Breast epithelium (tissue), 4 donors: ENCODE data around the gene TMEM163. TPM values are rescaled to one million over a fixed set of nuclear protein-coding genes. Genes with fewer than 3 reads are reported as not detected.
"Not testable (repeated sequence)": the region's sequence is repeated elsewhere in the genome, so short reads cannot be mapped to it uniquely, and the experiment has no call there.

Experiments used
- DNase-seq, 2 donors: peaks; one replicate each; pipeline ENCODE4 v3.0.0-alpha.2; 2019; ENCODE audit warnings: low spot score in 2 of 2
- H3K27ac ChIP-seq, 2 donors: fragments of 200-600 bp; sonication (generic) in 1 of 2; one replicate each; pipeline ENCODE4 v1.5.1; 2016 to 2019; ENCODE audit warnings: mild to moderate bottlenecking in 1 of 2
- H3K27me3 ChIP-seq, 2 donors: fragments of 200-600 bp; sonication (generic) in 1 of 2; one replicate each; pipeline versions ENCODE4 v1.5.1 to v1.6.0; 2017 to 2019; ENCODE audit warnings: control low read depth in 1 of 2, mild to moderate bottlenecking in 1 of 2
- H3K36me3 ChIP-seq: fragments of 200-600 bp; one replicate; pipeline ENCODE4 v1.5.1; 2019
- H3K4me1 ChIP-seq, 2 donors: fragments of 200-600 bp; sonication (generic); one replicate each; pipeline ENCODE4 v1.5.1; 2016 to 2019; ENCODE audit warnings: control low read depth in 1 of 2
- H3K4me3 ChIP-seq, 3 donors: fragments of 200-600 bp; sonication (generic); 1 replicate in 2 of 3; 2 replicates in 1 of 3; pipeline ENCODE4 v1.5.1; 2016 to 2019; ENCODE audit warnings: mild to moderate bottlenecking in 3 of 3, moderate library complexity in 2 of 3
- H3K9me3 ChIP-seq, 2 donors: fragments of 200-600 bp; sonication (generic) in 1 of 2; one replicate each; pipeline ENCODE4 v1.5.1; 2016 to 2019; ENCODE audit warnings: control low read depth in 1 of 2
- POLR2A ChIP-seq: fragments of 450-650 bp; IDR thresholded peaks from one replicate; pipeline ENCODE4 v1.6.1; 2016; ENCODE audit warnings: antibody characterized with exemption, mild to moderate bottlenecking, moderate library complexity
- POLR2AphosphoS5 ChIP-seq, 3 donors: sonication (generic); formaldehyde crosslinking; IDR thresholded peaks; one replicate each; pipeline ENCODE4 v1.6.1; 2017; ENCODE audit warnings: antibody characterized with exemption in 3 of 3
- intact Hi-C: fragments of 100-400 bp; cut with DNase I; formaldehyde crosslinking; loops from one replicate; pipeline ENCODE4 v1.15.1; 2023; ENCODE audit warnings: low total_unique reads
- total RNA-seq, 3 donors: library from RNA; depleted of rRNA; stranded (reverse); fragments of >200 nt; gene quantifications; one replicate each; pipeline ENCODE4 v1.1.0, GENCODE V29; 2016
- TF ChIP-seq, protein P1 (sequence below), 3 donors: fragments of 450-650 bp; IDR thresholded peaks; one replicate each; pipeline ENCODE4 v1.5.1; 2016 to 2017; ENCODE audit warnings: antibody characterized with exemption in 3 of 3, mild to moderate bottlenecking in 3 of 3, moderate library complexity in 3 of 3

Gene TMEM163
- total RNA-seq, 3 donors from 2014 or later, result 0.32 to 1.5 (median 0.66) TPM

DNA sequence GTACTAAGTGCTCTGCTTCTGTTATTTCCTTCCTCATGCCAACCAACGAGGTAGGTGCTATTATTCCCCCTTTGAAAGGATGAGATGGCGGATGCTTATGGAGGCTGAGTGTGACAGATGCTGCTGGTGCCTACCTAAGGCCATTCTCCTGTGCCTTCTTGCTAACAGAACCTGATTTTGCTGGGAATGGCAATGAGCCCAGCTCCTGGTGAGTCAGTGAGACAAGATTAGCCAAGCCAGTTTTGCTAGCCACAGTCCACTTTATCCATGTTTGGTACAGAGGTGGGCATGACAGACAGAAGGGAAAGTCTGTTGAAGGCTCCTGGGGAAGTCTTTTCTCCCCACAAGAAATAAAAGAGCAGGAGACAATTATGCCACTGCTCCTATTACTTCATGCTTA, 43.7 kb upstream of the TMEM163 start:
- H3K4me3 ChIP-seq, result no peak overlapping the region
- TF ChIP-seq, protein P1, sequence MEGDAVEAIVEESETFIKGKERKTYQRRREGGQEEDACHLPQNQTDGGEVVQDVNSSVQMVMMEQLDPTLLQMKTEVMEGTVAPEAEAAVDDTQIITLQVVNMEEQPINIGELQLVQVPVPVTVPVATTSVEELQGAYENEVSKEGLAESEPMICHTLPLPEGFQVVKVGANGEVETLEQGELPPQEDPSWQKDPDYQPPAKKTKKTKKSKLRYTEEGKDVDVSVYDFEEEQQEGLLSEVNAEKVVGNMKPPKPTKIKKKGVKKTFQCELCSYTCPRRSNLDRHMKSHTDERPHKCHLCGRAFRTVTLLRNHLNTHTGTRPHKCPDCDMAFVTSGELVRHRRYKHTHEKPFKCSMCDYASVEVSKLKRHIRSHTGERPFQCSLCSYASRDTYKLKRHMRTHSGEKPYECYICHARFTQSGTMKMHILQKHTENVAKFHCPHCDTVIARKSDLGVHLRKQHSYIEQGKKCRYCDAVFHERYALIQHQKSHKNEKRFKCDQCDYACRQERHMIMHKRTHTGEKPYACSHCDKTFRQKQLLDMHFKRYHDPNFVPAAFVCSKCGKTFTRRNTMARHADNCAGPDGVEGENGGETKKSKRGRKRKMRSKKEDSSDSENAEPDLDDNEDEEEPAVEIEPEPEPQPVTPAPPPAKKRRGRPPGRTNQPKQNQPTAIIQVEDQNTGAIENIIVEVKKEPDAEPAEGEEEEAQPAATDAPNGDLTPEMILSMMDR (IDR thresholded peaks at IDR 0.05), result no peak
- no peak for TF ChIP-seq POLR2A
- no peak for TF ChIP-seq POLR2AphosphoS5 (IDR thresholded peaks at IDR 0.05)
- H3K27me3 ChIP-seq, result no peaks in the 10 kb centered on the region
- DNase-seq, result no peak
- no peak overlapping the region for H3K27ac ChIP-seq
- no peaks in the 10 kb centered on the region for H3K36me3 ChIP-seq
- no peaks in the 10 kb centered on the region for H3K4me1 ChIP-seq
- intact Hi-C loops, result no loop called here
- no peaks in the 10 kb centered on the region for H3K9me3 ChIP-seq

GRCh38 chr2:134760385-134760784, 41.6 kb upstream of the TMEM163 start:
- H3K9me3 ChIP-seq, result no peaks in the 10 kb centered on the region
- no peaks in the 10 kb centered on the region for H3K4me1 ChIP-seq
- intact Hi-C loops, result no loop called here
- no peaks in the 10 kb centered on the region for H3K27me3 ChIP-seq
- TF ChIP-seq POLR2A (no peak), POLR2AphosphoS5 (IDR thresholded peaks at IDR 0.05) (no peak)
- TF ChIP-seq, protein P1 (IDR thresholded peaks at IDR 0.05), result no peak
- H3K4me3 ChIP-seq, result no peak overlapping the region
- no peak overlapping the region for H3K27ac ChIP-seq
- no peak for DNase-seq
- H3K36me3 ChIP-seq, result no peaks in the 10 kb centered on the region

DNA sequence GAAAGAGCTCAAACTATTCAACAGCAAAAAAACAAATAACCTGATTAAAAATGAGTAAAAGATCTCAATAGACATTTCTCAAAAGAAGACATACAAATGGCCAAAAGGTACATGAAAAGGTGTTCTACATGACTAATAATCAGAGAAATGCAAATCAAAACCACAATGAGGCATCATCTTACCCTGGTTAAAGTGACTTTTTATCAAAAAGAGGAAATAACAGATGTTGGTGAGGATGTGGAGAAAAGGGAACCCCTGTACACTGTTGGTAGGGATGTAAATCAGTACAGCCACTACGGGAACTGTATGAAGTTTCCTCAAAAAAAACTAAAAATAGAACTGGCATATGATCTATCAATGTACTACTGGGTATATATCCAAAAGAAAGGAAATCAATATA, 39.8 kb upstream of the TMEM163 start:
- intact Hi-C loops, result no loop called here
- H3K4me3 ChIP-seq, result no peak overlapping the region
- no peak for TF ChIP-seq POLR2A
- TF ChIP-seq, protein P1 (IDR thresholded peaks at IDR 0.05), result no peak
- TF ChIP-seq POLR2AphosphoS5 (IDR thresholded peaks at IDR 0.05), result no peak
- no peaks in the 10 kb centered on the region for H3K27me3 ChIP-seq
- H3K27ac ChIP-seq, result no peak overlapping the region
- H3K9me3 ChIP-seq, result no peaks in the 10 kb centered on the region
- no peaks in the 10 kb centered on the region for H3K36me3 ChIP-seq
- no peak for DNase-seq
- H3K4me1 ChIP-seq, result no peaks in the 10 kb centered on the region

- DNase-seq, H3K9me3 ChIP-seq, H3K27me3 ChIP-seq, intact Hi-C loops, H3K4me1 ChIP-seq, H3K36me3 ChIP-seq, H3K27ac ChIP-seq, H3K4me3 ChIP-seq: not testable (repeated sequence)
These were observed 33.2 kb upstream of the TMEM163 start for GRCh38 chr2:134751981-134752380.

GRCh38 chr2:134745546-134745945, 26.7 kb upstream of the TMEM163 start:
- Histone ChIP-seq H3K36me3 (no peaks in the 10 kb centered on the region), H3K9me3 (no peaks in the 10 kb centered on the region), H3K27ac (no peak overlapping the region), H3K27me3 (no peaks in the 10 kb centered on the region), H3K4me1 (no peaks in the 10 kb centered on the region), H3K4me3 (no peak overlapping the region)
- intact Hi-C loops, result no loop called here
- no peak for TF ChIP-seq POLR2AphosphoS5 (IDR thresholded peaks at IDR 0.05)
- TF ChIP-seq POLR2A, result no peak
- TF ChIP-seq, protein P1 (IDR thresholded peaks at IDR 0.05), result no peak
- DNase-seq, result no peak

DNA sequence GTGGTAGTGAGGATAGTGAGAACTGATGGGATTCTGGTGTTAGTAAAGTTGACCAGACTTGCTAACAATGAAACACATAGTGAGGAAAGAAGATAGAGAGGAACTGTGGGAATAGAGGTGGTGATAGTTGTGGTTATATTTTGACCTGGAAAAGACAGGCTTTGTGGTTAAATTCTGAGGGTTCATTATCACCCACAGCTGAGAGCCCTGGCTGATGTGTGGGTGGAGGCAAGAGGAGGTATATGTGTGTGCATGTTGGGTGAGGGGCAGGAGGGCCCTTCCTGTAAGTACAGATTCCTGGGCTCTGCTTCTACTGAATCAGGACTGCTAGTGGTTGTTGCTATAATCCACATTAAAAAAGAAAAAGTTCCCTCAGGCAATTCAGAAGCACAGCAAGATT, 26.2 kb upstream of the TMEM163 start:
- Histone ChIP-seq H3K4me1 (no peaks in the 10 kb centered on the region), H3K27me3 (no peaks in the 10 kb centered on the region), H3K9me3 (no peaks in the 10 kb centered on the region), H3K27ac (no peak overlapping the region), H3K36me3 (no peaks in the 10 kb centered on the region), H3K4me3 (no peak overlapping the region)
- TF ChIP-seq, protein P1 (IDR thresholded peaks at IDR 0.05), result no peak
- no peak for TF ChIP-seq POLR2A
- TF ChIP-seq POLR2AphosphoS5 (IDR thresholded peaks at IDR 0.05), result no peak
- intact Hi-C loops, result no loop called here
- no peak for DNase-seq
